Suppressor macrophage treated with lipopolysaccharide for 4 hours (primary cell): ENCODE results near the gene BRD4.

Experiments
- DNase-seq: peaks from one replicate; pipeline ENCODE4 v3.0.0-alpha.2; 2020

BRD4 gene

DNA sequence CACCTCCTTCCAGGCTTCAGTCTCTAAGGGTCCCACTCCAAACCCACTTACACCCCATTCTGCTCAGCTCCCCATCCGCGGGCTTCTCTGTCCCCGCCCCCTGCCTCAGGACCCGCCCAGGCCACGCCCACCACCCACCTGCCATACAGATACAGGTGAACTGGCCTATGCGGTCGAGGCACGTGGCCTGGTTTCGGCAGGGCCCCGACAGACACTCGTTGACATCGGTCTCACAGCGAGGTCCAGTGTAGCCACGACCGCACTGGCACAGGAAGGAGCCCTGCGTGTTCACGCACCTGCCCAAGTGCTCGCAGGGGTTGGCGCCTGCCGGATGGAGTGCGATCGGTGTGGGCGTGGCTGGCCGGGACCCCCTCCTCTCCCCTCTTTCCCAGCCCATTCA lies 143.5 kb downstream of the BRD4 start:
- DNase-seq = no peak

GRCh38 chr19:15187026-15188007 lies 145.0 kb downstream of the BRD4 start:
- DNase-seq = no peak
